ENCODE data around the gene CPA1.
"Not testable (repeated sequence)": the region's sequence is repeated elsewhere in the genome, so short reads cannot be mapped to it uniquely, and the experiment has no call there.

CPA1 gene

DNA sequence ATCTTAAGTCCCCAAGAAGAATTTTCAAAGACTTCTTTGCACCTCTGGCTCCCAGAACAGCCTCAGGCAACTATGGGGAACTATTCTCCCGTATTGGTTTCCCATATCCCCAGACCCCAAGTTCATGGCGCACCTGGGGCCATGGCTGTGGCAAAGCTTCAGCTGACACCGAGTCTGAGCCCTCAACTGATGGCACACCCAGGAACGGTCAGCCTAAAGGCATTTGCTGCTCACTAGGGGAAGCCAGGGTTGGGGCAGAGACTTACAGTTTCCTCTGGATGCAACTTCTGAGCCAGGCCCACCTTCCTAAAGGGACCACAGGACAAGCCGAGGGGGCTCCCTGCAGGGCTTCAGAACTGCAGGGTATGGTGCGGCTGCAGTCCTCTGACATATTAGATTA, 13.7 kb upstream of the CPA1 start:
- H3K27ac ChIP-seq (ENCODE audit: low read length) = no peak overlapping the region
- no peaks in the 10 kb centered on the region for H3K36me3 ChIP-seq (ENCODE audit: control insufficient read depth in 2 of 2, insufficient read depth in 2 of 2, low read length in 2 of 2)
- H3K4me1 ChIP-seq (ENCODE audit: control insufficient read depth, insufficient read depth, low read length) = peaks cover 35% of the 10 kb centered on the region
- no peaks in the 10 kb centered on the region for H3K27me3 ChIP-seq (ENCODE audit: control insufficient read depth in 1 of 2, insufficient read depth in 2 of 2, low read length in 2 of 2)
- no peaks in the 10 kb centered on the region for H3K9me3 ChIP-seq (ENCODE audit: control insufficient read depth in 2 of 2, low read length in 2 of 2)
- no peak overlapping the region for H3K4me3 ChIP-seq (ENCODE audit: low read length in 2 of 2)
- no peak overlapping the region for H3K9ac ChIP-seq (ENCODE audit: low read length in 2 of 2)

DNA sequence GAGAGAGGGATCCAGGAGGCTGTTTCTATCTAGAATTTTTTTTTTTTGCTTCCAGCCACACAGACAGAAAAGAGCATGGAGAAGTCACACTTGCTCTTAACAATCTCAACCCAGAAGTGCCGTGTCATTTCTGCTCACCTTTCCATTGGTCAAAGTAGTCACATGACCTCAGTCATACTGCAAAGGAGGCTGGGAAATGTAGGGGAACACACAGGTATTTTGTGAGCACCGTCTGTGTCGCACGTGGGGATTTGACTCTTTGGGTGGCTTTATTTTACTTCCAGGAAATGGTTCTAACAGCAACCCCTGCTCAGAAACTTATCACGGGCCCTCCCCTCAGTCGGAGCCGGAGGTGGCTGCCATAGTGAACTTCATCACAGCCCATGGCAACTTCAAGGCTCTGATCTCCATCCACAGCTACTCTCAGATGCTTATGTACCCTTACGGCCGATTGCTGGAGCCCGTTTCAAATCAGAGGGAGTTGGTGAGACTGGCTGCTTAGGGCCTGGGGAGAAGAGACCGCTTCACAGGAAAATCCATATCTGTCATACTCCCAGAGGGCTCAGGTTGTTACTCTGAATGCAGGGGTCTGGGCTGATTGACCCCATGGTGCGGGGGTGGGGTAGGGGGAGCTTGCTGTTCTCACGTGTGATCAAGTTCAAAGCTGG, 13.1 kb upstream of the CPA1 start:
- Histone ChIP-seq H3K27me3 (ENCODE audit: control insufficient read depth in 1 of 2, insufficient read depth in 2 of 2, low read length in 2 of 2) (no peaks in the 10 kb centered on the region), H3K36me3 (ENCODE audit: control insufficient read depth in 2 of 2, insufficient read depth in 2 of 2, low read length in 2 of 2) (no peaks in the 10 kb centered on the region), H3K9me3 (ENCODE audit: control insufficient read depth in 2 of 2, low read length in 2 of 2) (no peaks in the 10 kb centered on the region), H3K27ac (ENCODE audit: low read length) (no peak overlapping the region), H3K4me1 (ENCODE audit: control insufficient read depth, insufficient read depth, low read length) (peaks cover 35% of the 10 kb centered on the region), H3K9ac (ENCODE audit: low read length in 2 of 2) (no peak overlapping the region), H3K4me3 (ENCODE audit: low read length in 2 of 2) (no peak overlapping the region)

DNA sequence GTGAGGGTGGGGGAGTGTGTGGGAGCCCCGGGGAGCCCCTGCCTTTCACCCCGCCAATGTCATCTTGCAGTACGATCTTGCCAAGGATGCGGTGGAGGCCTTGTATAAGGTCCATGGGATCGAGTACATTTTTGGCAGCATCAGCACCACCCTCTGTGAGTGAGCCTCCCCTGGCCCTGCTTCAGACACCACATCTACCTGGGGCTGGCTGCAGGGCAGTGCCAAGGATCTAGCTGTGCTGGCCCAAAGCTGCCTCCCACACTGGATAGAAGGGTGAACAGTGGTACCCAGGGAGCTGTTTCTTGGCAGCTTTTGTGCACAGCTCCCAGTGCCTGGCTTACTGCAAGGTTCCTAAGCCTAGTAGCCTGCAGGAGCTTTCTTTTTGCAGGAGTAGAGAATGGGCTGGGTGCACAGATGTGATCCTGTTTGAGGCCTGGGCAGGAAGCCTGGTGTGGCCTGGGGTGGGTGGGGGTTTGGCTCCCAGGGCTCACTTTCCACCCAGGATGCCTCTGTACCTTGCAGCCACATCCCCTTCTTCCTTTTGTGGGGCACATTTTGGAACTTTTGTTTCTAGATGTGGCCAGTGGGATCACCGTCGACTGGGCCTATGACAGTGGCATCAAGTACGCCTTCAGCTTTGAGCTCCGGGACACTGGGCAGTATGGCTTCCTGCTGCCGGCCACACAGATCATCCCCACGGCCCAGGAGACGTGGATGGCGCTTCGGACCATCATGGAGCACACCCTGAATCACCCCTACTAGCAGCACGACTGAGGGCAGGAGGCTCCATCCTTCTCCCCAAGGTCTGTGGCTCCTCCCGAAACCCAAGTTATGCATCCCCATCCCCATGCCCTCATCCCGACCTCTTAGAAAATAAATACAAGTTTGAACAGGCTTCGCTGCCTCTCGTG, 12.2 kb upstream of the CPA1 start:
- H3K9ac ChIP-seq (ENCODE audit: low read length in 2 of 2) = no peak overlapping the region
- H3K27me3 ChIP-seq (ENCODE audit: control insufficient read depth in 1 of 2, insufficient read depth in 2 of 2, low read length in 2 of 2) = no peaks in the 10 kb centered on the region
- H3K4me3 ChIP-seq (ENCODE audit: low read length in 2 of 2) = no peak overlapping the region
- H3K36me3 ChIP-seq (ENCODE audit: control insufficient read depth in 2 of 2, insufficient read depth in 2 of 2, low read length in 2 of 2) = no peaks in the 10 kb centered on the region
- H3K4me1 ChIP-seq (ENCODE audit: control insufficient read depth, insufficient read depth, low read length) = peaks cover 43% of the 10 kb centered on the region
- H3K27ac ChIP-seq (ENCODE audit: low read length) = no peak overlapping the region
- no peaks in the 10 kb centered on the region for H3K9me3 ChIP-seq (ENCODE audit: control insufficient read depth in 2 of 2, low read length in 2 of 2)

DNA sequence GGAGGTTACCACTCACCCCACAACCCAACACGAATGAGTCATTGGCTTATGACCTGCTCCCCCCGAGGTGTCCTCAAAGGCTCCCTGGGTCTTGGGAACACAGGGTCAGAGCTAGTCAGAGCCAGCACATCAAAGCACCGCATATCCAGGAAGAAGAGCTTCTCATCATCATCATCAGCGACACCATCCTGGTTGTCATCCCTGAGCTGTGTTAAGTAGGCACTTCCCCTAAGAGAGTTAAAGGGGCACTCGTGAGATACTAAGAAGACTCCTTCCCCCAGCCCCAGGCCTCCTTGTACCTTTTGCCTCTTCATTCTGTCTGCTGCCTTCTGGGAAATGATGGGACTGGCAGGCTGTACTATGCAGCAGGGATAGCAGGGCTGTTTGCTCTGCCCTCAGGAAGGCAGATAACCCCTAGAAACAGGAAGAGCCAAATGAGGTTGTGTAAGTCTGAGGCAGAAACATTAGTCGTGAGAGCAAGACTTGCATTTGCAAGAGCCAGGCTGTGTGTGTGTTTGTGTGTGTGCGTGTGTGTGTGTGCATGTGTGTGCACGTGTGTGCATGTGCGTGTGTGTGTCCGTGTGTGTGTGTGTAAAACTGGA, 11.1 kb upstream of the CPA1 start:
- no peaks in the 10 kb centered on the region for H3K9me3 ChIP-seq (ENCODE audit: control insufficient read depth in 2 of 2, low read length in 2 of 2)
- H3K9ac ChIP-seq (ENCODE audit: low read length in 2 of 2) = no peak overlapping the region
- H3K27ac ChIP-seq (ENCODE audit: low read length) = no peak overlapping the region
- no peaks in the 10 kb centered on the region for H3K27me3 ChIP-seq (ENCODE audit: control insufficient read depth in 1 of 2, insufficient read depth in 2 of 2, low read length in 2 of 2)
- H3K4me1 ChIP-seq (ENCODE audit: control insufficient read depth, insufficient read depth, low read length) = peaks cover 54% of the 10 kb centered on the region
- H3K36me3 ChIP-seq (ENCODE audit: control insufficient read depth in 2 of 2, insufficient read depth in 2 of 2, low read length in 2 of 2) = no peaks in the 10 kb centered on the region
- no peak overlapping the region for H3K4me3 ChIP-seq (ENCODE audit: low read length in 2 of 2)

DNA sequence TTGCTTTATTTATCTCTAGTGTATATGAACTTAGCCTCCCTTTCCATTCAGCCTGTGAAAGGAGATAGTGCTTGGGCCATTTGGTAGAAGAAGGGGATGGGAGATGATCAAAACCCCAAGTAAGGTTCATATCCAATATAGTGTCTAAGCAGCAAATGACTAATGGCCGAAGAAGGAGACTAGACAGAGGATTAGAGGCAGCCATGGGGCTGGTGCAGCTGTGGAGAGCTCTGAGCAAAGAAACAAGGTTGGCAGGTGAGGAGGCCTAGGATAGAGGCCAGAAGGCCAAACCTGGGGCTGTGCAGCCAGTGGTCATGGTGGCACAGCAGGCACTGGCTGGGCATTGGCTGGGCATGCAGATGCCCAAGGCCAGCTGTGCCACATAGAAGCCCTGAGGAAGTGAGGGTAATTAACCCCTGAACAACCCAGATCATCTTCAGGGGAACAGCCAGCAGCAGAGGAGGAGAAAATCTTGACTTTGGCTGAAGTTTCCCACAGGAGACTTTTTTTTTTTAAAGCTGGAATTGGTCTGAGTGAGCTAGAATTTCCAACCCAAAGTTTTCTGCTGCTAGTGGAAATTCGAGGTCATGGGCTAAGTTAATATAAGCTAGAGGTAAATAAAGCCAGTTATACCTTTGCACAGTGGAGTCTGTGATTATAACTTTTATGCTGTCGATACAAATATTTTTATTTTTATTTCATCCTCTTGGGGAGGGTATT, 10.3 kb upstream of the CPA1 start:
- H3K9ac ChIP-seq (ENCODE audit: low read length in 2 of 2) = no peak overlapping the region
- H3K36me3 ChIP-seq (ENCODE audit: control insufficient read depth in 2 of 2, insufficient read depth in 2 of 2, low read length in 2 of 2) = no peaks in the 10 kb centered on the region
- H3K27ac ChIP-seq (ENCODE audit: low read length) = no peak overlapping the region
- no peaks in the 10 kb centered on the region for H3K27me3 ChIP-seq (ENCODE audit: control insufficient read depth in 1 of 2, insufficient read depth in 2 of 2, low read length in 2 of 2)
- no peak overlapping the region for H3K4me3 ChIP-seq (ENCODE audit: low read length in 2 of 2)
- peaks cover 58% of the 10 kb centered on the region for H3K4me1 ChIP-seq (ENCODE audit: control insufficient read depth, insufficient read depth, low read length)
- no peaks in the 10 kb centered on the region for H3K9me3 ChIP-seq (ENCODE audit: control insufficient read depth in 2 of 2, low read length in 2 of 2)

DNA sequence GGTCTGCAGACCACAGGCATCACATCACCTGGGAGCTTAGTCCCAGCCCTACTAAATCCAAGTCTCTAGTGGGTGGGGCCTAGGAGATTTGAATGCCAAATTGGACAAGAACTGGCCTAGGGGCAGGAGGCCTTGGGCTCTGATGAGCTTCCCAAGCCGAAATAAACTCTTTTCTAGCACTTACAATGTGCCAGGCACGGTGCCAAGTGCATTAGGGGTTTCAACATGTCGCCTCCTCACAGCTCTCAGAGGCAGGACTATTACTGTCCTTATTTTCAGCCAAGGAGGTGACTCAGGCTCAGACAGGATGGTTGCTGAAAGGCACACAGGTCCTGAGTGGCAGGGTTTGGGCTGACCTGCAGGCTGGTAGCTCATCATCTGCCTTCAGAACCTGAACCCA, 9.2 kb upstream of the CPA1 start:
- H3K36me3 ChIP-seq (ENCODE audit: control insufficient read depth in 2 of 2, insufficient read depth in 2 of 2, low read length in 2 of 2) = no peaks in the 10 kb centered on the region
- H3K4me1 ChIP-seq (ENCODE audit: control insufficient read depth, insufficient read depth, low read length) = peaks cover 53% of the 10 kb centered on the region
- H3K27me3 ChIP-seq (ENCODE audit: control insufficient read depth in 1 of 2, insufficient read depth in 2 of 2, low read length in 2 of 2) = no peaks in the 10 kb centered on the region
- H3K4me3 ChIP-seq (ENCODE audit: low read length in 2 of 2) = no peak overlapping the region
- H3K9ac ChIP-seq (ENCODE audit: low read length in 2 of 2) = no peak overlapping the region
- H3K27ac ChIP-seq (ENCODE audit: low read length) = peak overlapping the region; percentile 98
- H3K9me3 ChIP-seq (ENCODE audit: control insufficient read depth in 2 of 2, low read length in 2 of 2) = peaks cover 0 to 4% of the 10 kb centered on the region in 2 donors

DNA sequence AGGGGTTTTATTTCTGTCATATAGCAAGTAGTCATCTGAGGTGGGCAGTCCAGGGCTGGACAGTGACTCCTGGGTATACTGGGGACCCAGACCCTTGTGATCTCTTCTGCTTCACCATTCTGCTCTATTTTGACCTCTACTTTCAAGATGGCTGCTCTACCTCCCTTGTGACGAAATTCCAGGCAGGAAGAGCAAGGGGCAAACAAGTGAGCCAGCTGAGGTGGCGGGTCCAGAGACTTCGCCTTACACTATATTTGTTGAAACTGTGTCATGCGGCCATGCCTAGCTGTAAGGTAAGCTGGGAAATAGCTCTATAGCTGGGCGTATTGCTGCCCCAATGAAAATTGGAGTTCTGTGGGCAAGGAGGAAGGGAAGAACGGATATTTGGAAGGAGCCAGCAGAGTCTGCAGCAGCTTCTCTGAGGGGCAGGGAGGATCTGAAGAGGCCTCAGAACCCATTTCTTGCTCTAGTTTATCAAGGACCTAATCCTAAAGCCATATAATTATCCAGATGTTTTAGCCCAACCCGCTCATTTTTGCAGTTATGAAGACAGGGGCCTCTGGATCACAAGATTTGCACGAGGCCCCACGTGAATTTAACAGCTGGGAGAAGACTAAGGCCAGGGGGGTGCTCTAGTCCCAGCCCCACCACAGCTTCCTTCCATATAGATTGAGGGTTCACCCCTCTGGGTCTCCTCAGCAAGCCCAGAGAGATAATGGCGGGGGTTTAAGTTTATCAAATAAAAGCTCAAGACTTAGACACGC, 7.7 kb upstream of the CPA1 start:
- Histone ChIP-seq H3K27ac (ENCODE audit: low read length) (peak overlapping the region; percentile 98), H3K4me1 (ENCODE audit: control insufficient read depth, insufficient read depth, low read length) (peaks cover 52% of the 10 kb centered on the region)

DNA sequence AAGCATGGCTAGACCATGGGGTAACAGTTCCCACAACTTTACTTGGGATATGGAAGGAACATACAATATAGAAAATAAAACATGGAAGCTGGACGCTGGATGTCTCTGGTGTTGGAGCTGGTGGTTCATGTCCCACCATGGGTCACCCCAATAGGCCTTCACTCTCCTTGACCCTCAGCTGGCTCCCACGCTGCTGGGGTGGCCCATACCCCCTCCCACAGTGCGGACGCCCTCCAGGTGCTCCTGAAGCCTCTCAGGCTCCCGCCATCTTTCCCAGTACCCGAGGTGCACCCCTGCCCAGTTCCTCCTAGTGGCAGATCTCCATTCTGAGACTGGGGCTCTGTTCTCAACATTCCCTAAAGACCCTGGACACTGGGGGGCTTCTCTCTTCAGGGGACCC, 5.8 kb upstream of the CPA1 start:
- Histone ChIP-seq H3K4me3 (ENCODE audit: low read length in 2 of 2) (peak overlapping the region in 1 of 2 donors; percentile 47), H3K9me3 (ENCODE audit: control insufficient read depth in 2 of 2, low read length in 2 of 2) (peaks cover 0 to 7% of the 10 kb centered on the region in 2 donors), H3K36me3 (ENCODE audit: control insufficient read depth in 2 of 2, insufficient read depth in 2 of 2, low read length in 2 of 2) (no peaks in the 10 kb centered on the region), H3K9ac (ENCODE audit: low read length in 2 of 2) (no peak overlapping the region), H3K27me3 (ENCODE audit: control insufficient read depth in 1 of 2, insufficient read depth in 2 of 2, low read length in 2 of 2) (no peaks in the 10 kb centered on the region), H3K4me1 (ENCODE audit: control insufficient read depth, insufficient read depth, low read length) (peaks cover 40% of the 10 kb centered on the region), H3K27ac (ENCODE audit: low read length) (peak overlapping the region; percentile 98)

More for the DNA sequence above, 7.7 kb upstream of the CPA1 start:
- Histone ChIP-seq H3K9me3 (ENCODE audit: control insufficient read depth in 2 of 2, low read length in 2 of 2) (peaks cover 0 to 7% of the 10 kb centered on the region in 2 donors), H3K36me3 (ENCODE audit: control insufficient read depth in 2 of 2, insufficient read depth in 2 of 2, low read length in 2 of 2) (no peaks in the 10 kb centered on the region), H3K9ac (ENCODE audit: low read length in 2 of 2) (peak overlapping the region; percentile 22 to 35), H3K4me3 (ENCODE audit: low read length in 2 of 2) (peak overlapping the region in 1 of 2 donors; percentile 8), H3K27me3 (ENCODE audit: control insufficient read depth in 1 of 2, insufficient read depth in 2 of 2, low read length in 2 of 2) (no peaks in the 10 kb centered on the region)

DNA sequence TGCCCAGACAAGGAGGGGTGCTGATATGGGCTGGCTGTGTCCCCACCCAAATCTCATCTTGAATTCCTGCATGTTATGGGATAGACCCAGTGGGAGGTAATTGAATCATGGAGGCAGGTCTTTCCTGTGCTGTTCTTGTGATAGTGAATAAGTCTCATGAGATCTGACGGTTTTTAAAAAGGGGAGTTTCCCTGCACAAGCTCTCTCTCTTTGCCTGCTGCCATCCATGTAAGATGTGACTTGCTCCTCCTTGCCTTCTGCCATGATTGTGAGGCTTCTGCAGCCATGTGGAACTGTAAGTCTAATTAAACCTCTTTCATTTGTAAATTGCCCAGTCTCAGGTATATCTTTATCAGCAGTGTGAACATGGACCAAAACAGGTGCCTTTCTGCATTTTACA, 3.8 kb upstream of the CPA1 start:
- H3K36me3 ChIP-seq (ENCODE audit: control insufficient read depth in 2 of 2, insufficient read depth in 2 of 2, low read length in 2 of 2) = not testable (repeated sequence)

DNA sequence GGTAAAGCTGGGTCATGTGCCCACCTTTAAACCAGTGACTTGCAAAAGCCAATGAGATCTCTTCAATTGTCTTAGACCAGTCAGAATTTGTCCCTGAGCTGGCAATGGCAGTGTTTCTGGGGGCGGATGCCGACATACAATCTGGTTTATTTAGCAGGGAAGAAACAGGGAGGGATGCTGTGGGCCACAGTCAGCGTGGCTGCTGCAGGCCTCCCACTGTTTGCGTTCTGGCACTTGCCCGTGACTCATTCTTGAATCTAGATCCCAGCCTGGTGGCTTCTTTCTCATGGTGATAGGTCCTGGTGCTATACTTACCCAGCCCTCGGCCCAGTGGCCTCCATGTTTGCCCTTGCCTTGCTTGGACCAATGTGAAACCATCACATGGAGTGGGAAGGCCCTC, 3.1 kb upstream of the CPA1 start:
- Histone ChIP-seq H3K9ac (ENCODE audit: low read length in 2 of 2) (no peak overlapping the region), H3K4me3 (ENCODE audit: low read length in 2 of 2) (no peak overlapping the region)

More for the DNA sequence above, 3.8 kb upstream of the CPA1 start:
- H3K27ac ChIP-seq (ENCODE audit: low read length); H3K27me3 ChIP-seq (ENCODE audit: control insufficient read depth in 1 of 2, insufficient read depth in 2 of 2, low read length in 2 of 2); H3K4me3 ChIP-seq (ENCODE audit: low read length in 2 of 2); H3K9ac ChIP-seq (ENCODE audit: low read length in 2 of 2); H3K9me3 ChIP-seq (ENCODE audit: control insufficient read depth in 2 of 2, low read length in 2 of 2): not testable (repeated sequence)
- H3K4me1 ChIP-seq (ENCODE audit: control insufficient read depth, insufficient read depth, low read length) = peaks cover 39% of the 10 kb centered on the region

More for the DNA sequence above, 3.1 kb upstream of the CPA1 start:
- Histone ChIP-seq H3K4me1 (ENCODE audit: control insufficient read depth, insufficient read depth, low read length) (peaks cover 39% of the 10 kb centered on the region), H3K27me3 (ENCODE audit: control insufficient read depth in 1 of 2, insufficient read depth in 2 of 2, low read length in 2 of 2) (no peaks in the 10 kb centered on the region), H3K9me3 (ENCODE audit: control insufficient read depth in 2 of 2, low read length in 2 of 2) (peaks cover 0 to 7% of the 10 kb centered on the region in 2 donors), H3K27ac (ENCODE audit: low read length) (no peak overlapping the region), H3K36me3 (ENCODE audit: control insufficient read depth in 2 of 2, insufficient read depth in 2 of 2, low read length in 2 of 2) (no peaks in the 10 kb centered on the region)

Measured in stomach smooth muscle (tissue), 2 donors.